Naive B cell (primary cell): ENCODE results near the gene MAPKAP1. TPM values are rescaled to one million over a fixed set of nuclear protein-coding genes. Genes with fewer than 3 reads are reported as not detected.

Source experiments
- ATAC-seq, 2 donors: fragments of 150-1000 bp; cut with Tn5 transposase; 2 replicates each; pipeline ENCODE4 v1.10.0; 2021; ENCODE audit warnings: low read depth in 2 of 2, mild to moderate bottlenecking in 2 of 2, moderate library complexity in 2 of 2
- DNase-seq: peaks from one replicate; pipeline ENCODE4 v3.0.0; 2022
- H3K27ac Mint-ChIP-seq, 6 donors: one replicate each; pipeline ENCODE4 v1.8.0; 2020 to 2022; ENCODE audit warnings: mild to moderate bottlenecking in 6 of 6, mixed read lengths in 6 of 6, moderate library complexity in 5 of 6, inconsistent platforms in 2 of 6
- H3K27me3 Mint-ChIP-seq, 3 donors: one replicate each; pipeline ENCODE4 v1.8.0; 2021 to 2022; ENCODE audit warnings: mixed read lengths in 3 of 3, mild to moderate bottlenecking in 1 of 3
- H3K36me3 Mint-ChIP-seq, 2 donors: one replicate each; pipeline ENCODE4 v1.8.0; 2020 to 2022; ENCODE audit warnings: mixed read lengths in 2 of 2, inconsistent platforms in 1 of 2, mild to moderate bottlenecking in 1 of 2
- H3K4me1 Mint-ChIP-seq, 3 donors: one replicate each; pipeline ENCODE4 v1.8.0; 2020 to 2022; ENCODE audit warnings: mixed read lengths in 3 of 3, inconsistent platforms in 1 of 3, mild to moderate bottlenecking in 1 of 3, moderate library complexity in 1 of 3
- H3K4me3 Mint-ChIP-seq, 8 donors: one replicate each; pipeline ENCODE4 v1.8.0; 2020 to 2022; ENCODE audit warnings: mild to moderate bottlenecking in 8 of 8, mixed read lengths in 8 of 8, moderate library complexity in 8 of 8, inconsistent platforms in 2 of 8
- H3K9me3 Mint-ChIP-seq, 7 donors: one replicate each; pipeline ENCODE4 v1.8.0; 2020 to 2022; ENCODE audit warnings: mixed read lengths in 7 of 7, mild to moderate bottlenecking in 5 of 7, inconsistent platforms in 2 of 7, moderate library complexity in 1 of 7
- polyA plus RNA-seq, 6 donors: library from polyadenylated mRNA; unstranded; fragments of 300-500 nt; fragmentation: Illumina TruSeq; gene quantifications; one replicate each; pipeline ENCODE4 v1.2.3, GENCODE V29; 2021; ENCODE audit warnings: low read depth in 6 of 6

Gene MAPKAP1
- polyA plus RNA-seq, 6 donors from 2014 or later, result 62.4 to 76.1 (median 67.7) TPM

- Mint-ChIP-seq H3K36me3 (no peaks in the 10 kb centered on the region), H3K4me3 (peak overlapping the region; percentile 93 to 99 (median 98)), H3K27me3 (no peaks in the 10 kb centered on the region), H3K27ac (peak overlapping the region; percentile 86 to 98 (median 95)), H3K4me1 (peaks cover 12 to 31% (median 26%) of the 10 kb centered on the region in 3 donors), H3K9me3 (no peaks in the 10 kb centered on the region)
- DNase-seq (peak; percentile 94), ATAC-seq (peak; percentile 78 to 80)
Measured at GRCh38 chr9:125746017-125746773, 39.2 kb upstream of the MAPKAP1 start.

GRCh38 chr9:125745682-125746016, 38.6 kb upstream of the MAPKAP1 start:
- Mint-ChIP-seq H3K4me3 (peak overlapping the region; percentile 93 to 99 (median 98)), H3K9me3 (no peaks in the 10 kb centered on the region), H3K27me3 (no peaks in the 10 kb centered on the region), H3K27ac (peak overlapping the region; percentile 84 to 98 (median 94)), H3K36me3 (no peaks in the 10 kb centered on the region), H3K4me1 (peaks cover 9 to 27% (median 24%) of the 10 kb centered on the region in 3 donors)
- no peak for ATAC-seq
- no peak for DNase-seq

- H3K36me3 Mint-ChIP-seq, result no peaks in the 10 kb centered on the region
- peaks cover 4 to 21% (median 18%) of the 10 kb centered on the region in 3 donors for H3K4me1 Mint-ChIP-seq
- ATAC-seq (no peak), DNase-seq (no peak)
- peak overlapping the region in 6 of 8 donors; percentile 93 to 99 (median 97) for H3K4me3 Mint-ChIP-seq
- no peaks in the 10 kb centered on the region for H3K9me3 Mint-ChIP-seq
- H3K27ac Mint-ChIP-seq, result peak overlapping the region in 3 of 6 donors; percentile 63 to 98 (median 95)
- no peaks in the 10 kb centered on the region for H3K27me3 Mint-ChIP-seq
Measured at GRCh38 chr9:125745018-125745417, 38.0 kb upstream of the MAPKAP1 start.

GRCh38 chr9:125744616-125745015, 37.6 kb upstream of the MAPKAP1 start:
- H3K27ac Mint-ChIP-seq, result peak overlapping the region in 1 of 6 donors; percentile 63
- H3K9me3 Mint-ChIP-seq, result no peaks in the 10 kb centered on the region
- ATAC-seq, result no peak
- DNase-seq, result no peak
- H3K4me3 Mint-ChIP-seq, result peak overlapping the region in 3 of 8 donors; percentile 1 to 99 (median 93)
- H3K27me3 Mint-ChIP-seq, result no peaks in the 10 kb centered on the region
- H3K4me1 Mint-ChIP-seq, result peaks cover 4 to 17% (median 16%) of the 10 kb centered on the region in 3 donors
- H3K36me3 Mint-ChIP-seq, result no peaks in the 10 kb centered on the region

GRCh38 chr9:125743682-125744428, 36.8 kb upstream of the MAPKAP1 start:
- DNase-seq (no peak), ATAC-seq (no peak)
- H3K36me3 Mint-ChIP-seq, result no peaks in the 10 kb centered on the region
- no peaks in the 10 kb centered on the region for H3K9me3 Mint-ChIP-seq
- no peaks in the 10 kb centered on the region for H3K27me3 Mint-ChIP-seq
- H3K27ac Mint-ChIP-seq, result no peak overlapping the region
- H3K4me3 Mint-ChIP-seq, result peak overlapping the region in 1 of 8 donors; percentile 93
- H3K4me1 Mint-ChIP-seq, result peaks cover 2 to 10% (median 9%) of the 10 kb centered on the region in 3 donors

GRCh38 chr9:125742657-125743056, 35.6 kb upstream of the MAPKAP1 start:
- Mint-ChIP-seq H3K27ac (no peak overlapping the region), H3K4me1 (peaks cover 4 to 7% (median 6%) of the 10 kb centered on the region in 3 donors), H3K27me3 (peaks cover 0 to 6% (median 4%) of the 10 kb centered on the region in 3 donors)

GRCh38 chr9:125739436-125739835, 32.4 kb upstream of the MAPKAP1 start:
- DNase-seq (no peak), ATAC-seq (no peak)
- Mint-ChIP-seq H3K4me1 (peaks cover 0 to 5% (median 0%) of the 10 kb centered on the region in 3 donors), H3K36me3 (no peaks in the 10 kb centered on the region), H3K9me3 (no peaks in the 10 kb centered on the region), H3K27ac (no peak overlapping the region), H3K4me3 (no peak overlapping the region), H3K27me3 (peaks cover 0 to 9% (median 6%) of the 10 kb centered on the region in 3 donors)

More at GRCh38 chr9:125742657-125743056, 35.6 kb upstream of the MAPKAP1 start:
- Mint-ChIP-seq H3K4me3 (no peak overlapping the region), H3K9me3 (no peaks in the 10 kb centered on the region), H3K36me3 (no peaks in the 10 kb centered on the region)
- no peak for ATAC-seq
- DNase-seq, result no peak

GRCh38 chr9:125732562-125732961, 25.6 kb upstream of the MAPKAP1 start:
- DNase-seq, result no peak
- H3K27ac Mint-ChIP-seq, result no peak overlapping the region
- no peaks in the 10 kb centered on the region for H3K36me3 Mint-ChIP-seq
- no peak for ATAC-seq
- H3K9me3 Mint-ChIP-seq, result no peaks in the 10 kb centered on the region
- H3K4me1 Mint-ChIP-seq, result no peaks in the 10 kb centered on the region
- no peak overlapping the region for H3K4me3 Mint-ChIP-seq
- H3K27me3 Mint-ChIP-seq, result peaks cover 0 to 11% (median 1%) of the 10 kb centered on the region in 3 donors

- H3K4me3 Mint-ChIP-seq, result no peak overlapping the region
- ATAC-seq (no peak), DNase-seq (no peak)
- H3K27ac Mint-ChIP-seq, result no peak overlapping the region
- H3K36me3 Mint-ChIP-seq, result no peaks in the 10 kb centered on the region
- H3K4me1 Mint-ChIP-seq, result no peaks in the 10 kb centered on the region
- H3K9me3 Mint-ChIP-seq, result no peaks in the 10 kb centered on the region
- H3K27me3 Mint-ChIP-seq, result peaks cover 0 to 10% (median 0%) of the 10 kb centered on the region in 3 donors
Measured at GRCh38 chr9:125730168-125730567, 23.2 kb upstream of the MAPKAP1 start.

GRCh38 chr9:125726456-125727132, 19.6 kb upstream of the MAPKAP1 start:
- ATAC-seq, result no peak

GRCh38 chr9:125707472-125707804, 430 bp upstream of the MAPKAP1 start:
- peak overlapping the region; percentile 84 to 93 (median 90) for H3K4me3 Mint-ChIP-seq
- no peaks in the 10 kb centered on the region for H3K9me3 Mint-ChIP-seq
- H3K27me3 Mint-ChIP-seq, result no peaks in the 10 kb centered on the region
- DNase-seq (no peak), ATAC-seq (no peak)
- peaks cover 37 to 47% (median 42%) of the 10 kb centered on the region in 3 donors for H3K4me1 Mint-ChIP-seq
- H3K27ac Mint-ChIP-seq, result peak overlapping the region in 4 of 6 donors; percentile 47 to 93 (median 64)
- no peaks in the 10 kb centered on the region for H3K36me3 Mint-ChIP-seq

More at GRCh38 chr9:125726456-125727132, 19.6 kb upstream of the MAPKAP1 start:
- Mint-ChIP-seq H3K4me1 (no peaks in the 10 kb centered on the region), H3K36me3 (no peaks in the 10 kb centered on the region), H3K27ac (no peak overlapping the region), H3K27me3 (peaks cover 0 to 10% (median 0%) of the 10 kb centered on the region in 3 donors), H3K4me3 (no peak overlapping the region), H3K9me3 (no peaks in the 10 kb centered on the region)
- DNase-seq, result no peak

- Mint-ChIP-seq H3K4me3 (peak overlapping the region; percentile 84 to 94 (median 90)), H3K4me1 (peaks cover 44 to 58% (median 53%) of the 10 kb centered on the region in 3 donors), H3K9me3 (no peaks in the 10 kb centered on the region), H3K27me3 (no peaks in the 10 kb centered on the region), H3K36me3 (no peaks in the 10 kb centered on the region), H3K27ac (peak overlapping the region; percentile 42 to 90 (median 63))
- ATAC-seq (no peak), DNase-seq (no peak)
Measured at GRCh38 chr9:125705893-125706292, 1.1 kb downstream of the MAPKAP1 start.

GRCh38 chr9:125703662-125704061, 3.3 kb downstream of the MAPKAP1 start:
- Mint-ChIP-seq H3K9me3 (no peaks in the 10 kb centered on the region), H3K36me3 (no peaks in the 10 kb centered on the region), H3K27me3 (no peaks in the 10 kb centered on the region), H3K4me1 (peaks cover 39 to 72% (median 66%) of the 10 kb centered on the region in 3 donors), H3K27ac (peak overlapping the region in 3 of 6 donors; percentile 3 to 70 (median 49)), H3K4me3 (peak overlapping the region in 1 of 8 donors; percentile 89)
- DNase-seq, result no peak
- no peak for ATAC-seq
